Endothelial cell of umbilical vein (primary cell): ENCODE measurements around the gene NIF3L1. TPM values are rescaled to one million over a fixed set of nuclear protein-coding genes. Genes with fewer than 3 reads are reported as not detected.
A peak's percentile ranks its signal among the peaks of the same experiment; 100 is the strongest.

Source experiments
- BruUV-seq: library from RNA; stranded (reverse); fragments of 400-500 nt; replicated peaks from 2 replicates; lab custom pipeline; 2021; lab: Mats Ljungman, UMichigan
- CTCF ChIA-PET: fragments of 300-600, 350-600 bp; sonication (Branson Sonifier 250); formaldehyde crosslinking; loops from one replicate; lab custom pipeline; 2021; ENCODE audit warnings: antibody characterized with exemption, inconsistent platforms; lab: Charles Lee
- POLR2A ChIA-PET: fragments of 300-600, 350-600 bp; sonication (Branson Sonifier 250); formaldehyde crosslinking; loops from one replicate; lab custom pipeline; 2021; ENCODE audit warnings: antibody characterized with exemption, inconsistent platforms; lab: Charles Lee
- DNase-seq: peaks from one replicate; pipeline ENCODE4 v3.0.0-alpha.2; 2011; ENCODE audit warnings: low read depth, low spot score
- FAIRE-seq: peaks from 2 replicates; lab custom pipeline; 2011; peaks lifted over from hg19 to GRCh38; lab: Jason Lieb, UNC
- H2AFZ ChIP-seq: 2 replicates; pipeline ENCODE4 v1.6.0; 2012; ENCODE audit warnings: low read depth, low read length, control low read depth, inconsistent platforms
- H3K27ac ChIP-seq: 2 replicates; pipeline ENCODE4 v1.5.1; 2011; ENCODE audit warnings: low read depth, mild to moderate bottlenecking, control low read depth, low read length, moderate library complexity; ENCODE audit not compliant: insufficient read depth
- H3K27me3 ChIP-seq, 2 experiments: 2 replicates each; pipeline versions ENCODE4 v1.6.0 to v1.6.1; 2011; ENCODE audit warnings: low read length in 2 of 2, mixed read lengths in 1 of 2; ENCODE audit not compliant: control insufficient read depth in 2 of 2, insufficient read depth in 2 of 2
- H3K36me3 ChIP-seq, 2 experiments: 2 replicates in 1 of 2; 3 replicates in 1 of 2; pipeline ENCODE4 v1.5.1; 2011; ENCODE audit warnings: low read length in 2 of 2, mild to moderate bottlenecking in 1 of 2, moderate library complexity in 1 of 2; ENCODE audit not compliant: control insufficient read depth in 2 of 2, insufficient read depth in 2 of 2; ENCODE audit errors: extremely low read depth in 1 of 2
- H3K4me1 ChIP-seq: 3 replicates; pipeline ENCODE4 v1.5.1; 2011; ENCODE audit warnings: mild to moderate bottlenecking, low read length; ENCODE audit not compliant: control insufficient read depth, insufficient read depth; ENCODE audit errors: extremely low read depth
- H3K4me2 ChIP-seq: 2 replicates; pipeline ENCODE4 v1.6.1; 2011; ENCODE audit warnings: low read length, control low read depth, mixed read lengths; ENCODE audit not compliant: insufficient read depth
- H3K4me3 ChIP-seq, 3 experiments: fragments of 200-600 bp in 1 of 3; sonication (generic), shearing (Covaris generic) in 1 of 3; replicated peaks in 1 of 3; 2 replicates each; pipeline ENCODE4 v1.5.1; 2011 to 2016; ENCODE audit warnings: control low read depth in 3 of 3, low read length in 3 of 3, mild to moderate bottlenecking in 2 of 3, inconsistent platforms in 1 of 3, low read depth in 1 of 3, moderate library complexity in 1 of 3; ENCODE audit not compliant: insufficient read depth in 1 of 3
- H3K79me2 ChIP-seq: 2 replicates; pipeline ENCODE4 v1.6.0; 2012; ENCODE audit warnings: low read length, inconsistent platforms; ENCODE audit not compliant: control insufficient read depth, insufficient read depth
- H3K9ac ChIP-seq: replicated peaks from 2 replicates; pipeline ENCODE3; 2011; ENCODE audit warnings: low read length, control low read depth; ENCODE audit not compliant: insufficient read depth; ENCODE audit errors: extremely low read depth
- H3K9me1 ChIP-seq: replicated peaks from 3 replicates; pipeline ENCODE4 v1.6.0; 2011; ENCODE audit warnings: mild to moderate bottlenecking, low read length; ENCODE audit not compliant: control insufficient read depth, insufficient read depth; ENCODE audit errors: extremely low read depth
- H3K9me3 ChIP-seq: replicated peaks from 2 replicates; pipeline ENCODE4 v1.5.1; 2012; ENCODE audit warnings: low read length, inconsistent platforms; ENCODE audit not compliant: control insufficient read depth, insufficient read depth
- H4K20me1 ChIP-seq: replicated peaks from 2 replicates; pipeline ENCODE3; 2011; ENCODE audit warnings: mild to moderate bottlenecking, low read length; ENCODE audit not compliant: control insufficient read depth, insufficient read depth; ENCODE audit errors: extremely low read depth
- EZH2 ChIP-seq: IDR thresholded peaks from 2 replicates; pipeline ENCODE4 v1.6.1; 2012; ENCODE audit warnings: borderline replicate concordance, low read depth, mild to moderate bottlenecking, moderate library complexity, low read length, inconsistent platforms; ENCODE audit not compliant: severe bottlenecking
- FOS ChIP-seq: IDR thresholded peaks from 2 replicates; pipeline ENCODE4 v1.6.1; 2011; ENCODE audit warnings: mild to moderate bottlenecking, low read length, moderate library complexity, borderline replicate concordance; ENCODE audit not compliant: insufficient read depth
- MYC ChIP-seq: IDR thresholded peaks from one replicate; pipeline ENCODE4 v1.6.1; 2011; ENCODE audit warnings: mild to moderate bottlenecking, low read depth, low read length
- POLR2AphosphoS5 ChIP-seq: IDR thresholded peaks from 2 replicates; pipeline ENCODE4 v1.6.1; 2012; ENCODE audit warnings: low read depth, mild to moderate bottlenecking, control low read depth, low read length, moderate library complexity; ENCODE audit not compliant: insufficient read depth
- dilution Hi-C: fragments of 300-500 bp; cut with MboI; formaldehyde crosslinking; loops from one replicate; pipeline ENCODE4 v1.15.0; 2019; ENCODE audit warnings: low sequenced_read_pairs; ENCODE audit not compliant: extremely low pct_ligation_motif_present
- intact Hi-C: fragments of 100-400 bp; cut with micrococcal nuclease; formaldehyde crosslinking; loops from one replicate; pipeline ENCODE4 v1.10.0; 2022
- polyA plus RNA-seq, 4 experiments: library from polyadenylated mRNA; depleted of rRNA in 3 of 4; stranded (reverse) in 3 of 4; unstranded in 1 of 4; fragments of >200 nt; gene quantifications; 2 replicates each; pipeline versions ENCODE4 v1.2.1 to v1.2.3, GENCODE V29; 2011 to 2012; ENCODE audit warnings: missing spikeins in 1 of 4
- total RNA-seq: library from RNA; stranded (reverse); gene quantifications from 2 replicates; pipeline ENCODE4 v1.2.3, GENCODE V29; 2021
- TF ChIP-seq, protein P1 (sequence below): IDR thresholded peaks from 2 replicates; pipeline ENCODE4 v1.6.1; 2011; ENCODE audit not compliant: insufficient read depth, insufficient read length
- TF ChIP-seq, protein P2 (sequence below), 2 donors: IDR thresholded peaks; 1 replicate in 1 of 2; 2 replicates in 1 of 2; pipeline ENCODE4 v1.5.1; 2011; ENCODE audit warnings: low read length in 2 of 2, mild to moderate bottlenecking in 2 of 2, moderate library complexity in 2 of 2, control low read depth in 1 of 2, inconsistent platforms in 1 of 2, low read depth in 1 of 2; ENCODE audit not compliant: insufficient read depth in 1 of 2; ENCODE audit errors: extremely low read depth in 1 of 2

Gene NIF3L1
- total and polyA plus RNA-seq, 2 donors (not counting 3 experiments of a cell fraction or from before 2014, with no cell fraction given): 16.3 to 37.5 TPM

DNA sequence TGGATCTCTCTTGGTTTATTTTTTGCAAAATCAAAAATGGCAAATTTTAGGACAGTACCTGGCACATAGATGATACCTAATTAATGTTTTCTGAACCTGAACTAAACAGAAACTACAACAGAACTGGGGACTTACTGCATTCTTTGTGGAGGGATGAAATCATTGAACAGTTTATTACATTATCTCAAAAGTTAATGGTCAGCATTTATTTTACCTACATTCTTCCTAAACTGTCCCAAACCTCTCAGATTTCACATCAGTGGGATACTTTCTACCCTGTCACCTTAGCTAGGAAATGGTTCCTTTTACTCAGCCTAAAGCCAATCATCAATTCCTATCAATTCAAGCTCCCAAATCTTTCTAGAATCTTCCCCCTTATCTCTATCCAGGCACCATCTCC, 10.3 kb downstream of the NIF3L1 start:
- Histone ChIP-seq H3K9ac (no peak overlapping the region), H3K27ac (no peak overlapping the region), H3K4me1 (no peaks in the 10 kb centered on the region), H3K4me2 (no peak overlapping the region), H2AFZ (no peak overlapping the region), H3K9me3 (no peaks in the 10 kb centered on the region), H4K20me1 (no peaks in the 10 kb centered on the region), H3K27me3 (no peaks in the 10 kb centered on the region), H3K4me3 (no peak overlapping the region), H3K9me1 (no peaks in the 10 kb centered on the region), H3K36me3 (peaks cover 2 to 4% of the 10 kb centered on the region in 2 experiments), H3K79me2 (no peaks in the 10 kb centered on the region)
- CTCF ChIA-PET: no interaction called here
- DNase-seq (no peak), FAIRE-seq (no peak)
- intact Hi-C loops: no loop called here
- POLR2A ChIA-PET: no interaction called here
- dilution Hi-C loops: no loop called here
- BruUV-seq: no TSS peak
- TF ChIP-seq FOS (no peak), MYC (no peak), EZH2 (no peak)

DNA sequence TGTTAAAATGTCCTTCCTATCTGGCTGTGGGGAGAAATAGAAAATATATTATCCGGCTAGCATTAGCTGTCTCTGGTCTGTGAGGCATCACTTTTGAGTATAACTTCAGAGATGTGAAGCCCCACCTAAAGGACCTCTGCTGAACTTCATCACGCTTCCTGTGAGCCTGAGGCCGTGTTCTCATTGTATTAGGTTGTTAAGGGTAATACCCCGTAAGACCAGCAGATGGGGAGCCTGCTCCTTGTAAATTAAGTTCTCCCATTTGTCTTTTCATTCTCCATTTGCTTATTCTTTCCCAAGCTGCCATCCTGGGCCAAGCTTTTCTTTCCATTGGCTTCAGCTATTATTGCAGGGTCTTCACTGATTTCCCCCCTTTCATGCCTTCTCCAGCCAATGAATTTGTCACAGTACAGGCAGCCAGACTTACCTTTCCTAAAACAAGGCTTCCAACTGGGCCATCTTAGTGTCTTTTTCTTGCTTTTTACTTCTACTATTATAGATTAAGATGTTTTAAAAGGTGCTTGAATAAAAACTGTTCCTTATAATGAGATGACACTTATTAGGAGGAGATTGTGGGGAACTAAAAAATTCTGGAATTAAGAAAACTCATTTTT, 12.4 kb downstream of the NIF3L1 start:
- Histone ChIP-seq H3K9ac (no peak overlapping the region), H3K4me2 (no peak overlapping the region), H4K20me1 (no peaks in the 10 kb centered on the region), H3K4me3 (no peak overlapping the region), H2AFZ (no peak overlapping the region), H3K27me3 (no peaks in the 10 kb centered on the region), H3K79me2 (no peaks in the 10 kb centered on the region), H3K9me1 (no peaks in the 10 kb centered on the region), H3K27ac (no peak overlapping the region), H3K9me3 (no peaks in the 10 kb centered on the region), H3K4me1 (no peaks in the 10 kb centered on the region), H3K36me3 (peaks cover 1 to 2% of the 10 kb centered on the region in 2 experiments)
- POLR2A ChIA-PET: interaction anchor here (0.5 kb wide), 1 partner anchor 29 kb away, joined by 4 read pairs; no protein-coding TSS in a partner anchor
- DNase-seq (peak; percentile 91), FAIRE-seq (peak; percentile 91)
- CTCF ChIA-PET: interaction anchor here (0.6 to 1.9 kb wide), 19 partner anchors 8 to 549 kb away, joined by 3 to 33 read pairs (median 6); partner anchors contain the start of genes CASP10, NIF3L1, PPIL3 and STRADB
- no TSS peak for BruUV-seq
- dilution Hi-C loops (loop anchor here (25.0 kb wide), 1 partner anchor 286 kb away; the partner anchor contains the start of gene CASP10), intact Hi-C loops (loop anchor here (1.0 to 10.0 kb wide), 10 partner anchors 12 to 463 kb away; partner anchors contain the start of genes CASP10, CLK1, NIF3L1 and PPIL3)
- TF ChIP-seq, protein P1, sequence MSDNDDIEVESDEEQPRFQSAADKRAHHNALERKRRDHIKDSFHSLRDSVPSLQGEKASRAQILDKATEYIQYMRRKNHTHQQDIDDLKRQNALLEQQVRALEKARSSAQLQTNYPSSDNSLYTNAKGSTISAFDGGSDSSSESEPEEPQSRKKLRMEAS: no peak
- TF ChIP-seq, protein P2, sequence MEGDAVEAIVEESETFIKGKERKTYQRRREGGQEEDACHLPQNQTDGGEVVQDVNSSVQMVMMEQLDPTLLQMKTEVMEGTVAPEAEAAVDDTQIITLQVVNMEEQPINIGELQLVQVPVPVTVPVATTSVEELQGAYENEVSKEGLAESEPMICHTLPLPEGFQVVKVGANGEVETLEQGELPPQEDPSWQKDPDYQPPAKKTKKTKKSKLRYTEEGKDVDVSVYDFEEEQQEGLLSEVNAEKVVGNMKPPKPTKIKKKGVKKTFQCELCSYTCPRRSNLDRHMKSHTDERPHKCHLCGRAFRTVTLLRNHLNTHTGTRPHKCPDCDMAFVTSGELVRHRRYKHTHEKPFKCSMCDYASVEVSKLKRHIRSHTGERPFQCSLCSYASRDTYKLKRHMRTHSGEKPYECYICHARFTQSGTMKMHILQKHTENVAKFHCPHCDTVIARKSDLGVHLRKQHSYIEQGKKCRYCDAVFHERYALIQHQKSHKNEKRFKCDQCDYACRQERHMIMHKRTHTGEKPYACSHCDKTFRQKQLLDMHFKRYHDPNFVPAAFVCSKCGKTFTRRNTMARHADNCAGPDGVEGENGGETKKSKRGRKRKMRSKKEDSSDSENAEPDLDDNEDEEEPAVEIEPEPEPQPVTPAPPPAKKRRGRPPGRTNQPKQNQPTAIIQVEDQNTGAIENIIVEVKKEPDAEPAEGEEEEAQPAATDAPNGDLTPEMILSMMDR (IDR thresholded peaks at IDR 0.05; ENCODE audit: extremely low read depth in 1 of 2, insufficient read depth in 1 of 2, low read depth in 1 of 2, low read length in 2 of 2): peak; percentile 74 to 75
- TF ChIP-seq FOS (no peak), POLR2AphosphoS5 (no peak), MYC (no peak)
